Measurements from ENCODE around the gene RGS12. TPM values are rescaled to one million over a fixed set of nuclear protein-coding genes. Genes with fewer than 3 reads are reported as not detected.
A peak's percentile ranks its signal among the peaks of the same experiment; 100 is the strongest.

RGS12 gene
- polyA plus RNA-seq, 1 of the 3 experiments (the other 2 are of a cell fraction), result 18.4 TPM

DNA sequence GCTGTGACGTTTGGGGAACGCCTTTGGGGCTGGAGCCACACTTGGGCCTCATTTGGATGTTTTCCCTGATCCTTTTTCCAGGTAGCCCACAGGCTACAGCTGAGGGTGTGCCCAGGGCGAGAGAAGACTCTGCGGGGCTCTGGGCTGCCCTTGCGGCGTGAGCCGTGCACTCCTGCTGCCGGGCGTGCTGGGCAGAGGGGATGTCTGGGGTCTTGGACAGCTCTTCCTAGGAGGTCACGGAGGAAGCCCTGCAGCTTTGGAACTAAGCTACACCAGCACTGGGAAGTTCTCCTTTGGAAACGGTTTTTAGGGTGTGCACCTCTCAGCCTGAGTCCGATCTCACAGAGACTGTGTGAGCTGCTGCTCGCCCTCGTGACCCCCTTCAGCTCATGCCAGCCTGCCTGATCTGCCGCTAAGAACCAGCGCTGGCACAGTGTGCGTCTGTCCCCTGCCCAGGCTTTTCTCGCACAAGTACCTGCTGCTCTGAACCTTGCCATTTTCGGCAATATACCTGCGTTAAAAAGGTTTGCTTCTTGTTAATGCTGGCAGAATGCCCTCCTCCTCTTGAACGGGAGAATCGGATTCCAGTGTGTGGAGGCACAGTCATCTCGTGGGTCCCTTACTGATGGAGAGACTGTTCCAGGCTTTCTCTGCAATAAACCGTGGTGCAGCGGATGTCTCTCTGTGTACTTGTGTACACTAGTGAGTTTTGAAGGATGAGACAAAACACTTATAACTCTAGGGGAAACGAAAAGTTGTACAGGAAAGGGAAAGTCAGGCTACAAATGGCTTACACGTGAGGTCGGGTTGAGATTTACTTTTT is 29.6 kb upstream of the RGS12 start:
- ChIA-PET POLR2A (no interaction called here), CTCF (no interaction called here)
- Histone ChIP-seq H3K4me2 (no peak overlapping the region), H3K4me3 (ENCODE audit: low read depth in 2 of 2, low read length in 1 of 2) (no peak overlapping the region), H3K79me2 (ENCODE audit: insufficient read depth) (no peaks in the 10 kb centered on the region), H2AFZ (ENCODE audit: low read depth) (no peak overlapping the region), H3F3A (replicated peaks; ENCODE audit: insufficient read depth) (no peaks in the 10 kb centered on the region), H3K4me1 (ENCODE audit: control insufficient read depth in 1 of 2, insufficient read depth in 2 of 2, low read depth in 1 of 2, low read length in 1 of 2) (no peaks in the 10 kb centered on the region), H3K36me3 (replicated peaks in 1 of 2; ENCODE audit: control insufficient read depth in 1 of 2, insufficient read depth in 2 of 2, low read length in 1 of 2) (no peaks in the 10 kb centered on the region), H4K20me1 (ENCODE audit: insufficient read depth) (no peaks in the 10 kb centered on the region), H3K9me2 (no peaks in the 10 kb centered on the region), H3K9ac (no peak overlapping the region), H3K27me3 (ENCODE audit: insufficient read depth) (no peaks in the 10 kb centered on the region), H3K27ac (ENCODE audit: low read depth in 2 of 2, low read length in 1 of 2) (no peak overlapping the region), H3K9me3 (no peaks in the 10 kb centered on the region)
- WGBS (ENCODE audit: low lambda C conversion rate), result 82% methylated on average over 21 of the region's 28 CpGs
- no peak for TF ChIP-seq POLR2AphosphoS5 (IDR thresholded peaks at IDR 0.05; ENCODE audit: low read depth, low read length)
- TF ChIP-seq YY1 (IDR thresholded peaks at IDR 0.05; ENCODE audit: low read depth), result no peak
- TF ChIP-seq, protein P1, sequence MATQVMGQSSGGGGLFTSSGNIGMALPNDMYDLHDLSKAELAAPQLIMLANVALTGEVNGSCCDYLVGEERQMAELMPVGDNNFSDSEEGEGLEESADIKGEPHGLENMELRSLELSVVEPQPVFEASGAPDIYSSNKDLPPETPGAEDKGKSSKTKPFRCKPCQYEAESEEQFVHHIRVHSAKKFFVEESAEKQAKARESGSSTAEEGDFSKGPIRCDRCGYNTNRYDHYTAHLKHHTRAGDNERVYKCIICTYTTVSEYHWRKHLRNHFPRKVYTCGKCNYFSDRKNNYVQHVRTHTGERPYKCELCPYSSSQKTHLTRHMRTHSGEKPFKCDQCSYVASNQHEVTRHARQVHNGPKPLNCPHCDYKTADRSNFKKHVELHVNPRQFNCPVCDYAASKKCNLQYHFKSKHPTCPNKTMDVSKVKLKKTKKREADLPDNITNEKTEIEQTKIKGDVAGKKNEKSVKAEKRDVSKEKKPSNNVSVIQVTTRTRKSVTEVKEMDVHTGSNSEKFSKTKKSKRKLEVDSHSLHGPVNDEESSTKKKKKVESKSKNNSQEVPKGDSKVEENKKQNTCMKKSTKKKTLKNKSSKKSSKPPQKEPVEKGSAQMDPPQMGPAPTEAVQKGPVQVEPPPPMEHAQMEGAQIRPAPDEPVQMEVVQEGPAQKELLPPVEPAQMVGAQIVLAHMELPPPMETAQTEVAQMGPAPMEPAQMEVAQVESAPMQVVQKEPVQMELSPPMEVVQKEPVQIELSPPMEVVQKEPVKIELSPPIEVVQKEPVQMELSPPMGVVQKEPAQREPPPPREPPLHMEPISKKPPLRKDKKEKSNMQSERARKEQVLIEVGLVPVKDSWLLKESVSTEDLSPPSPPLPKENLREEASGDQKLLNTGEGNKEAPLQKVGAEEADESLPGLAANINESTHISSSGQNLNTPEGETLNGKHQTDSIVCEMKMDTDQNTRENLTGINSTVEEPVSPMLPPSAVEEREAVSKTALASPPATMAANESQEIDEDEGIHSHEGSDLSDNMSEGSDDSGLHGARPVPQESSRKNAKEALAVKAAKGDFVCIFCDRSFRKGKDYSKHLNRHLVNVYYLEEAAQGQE (IDR thresholded peaks at IDR 0.05; ENCODE audit: low read depth, low read length), result no peak
- no peak for TF ChIP-seq CHD2 (IDR thresholded peaks at IDR 0.05; ENCODE audit: low read length, partially characterized antibody)
- no peak for TF ChIP-seq JUND (IDR thresholded peaks at IDR 0.05)
- TF ChIP-seq, protein P2, sequence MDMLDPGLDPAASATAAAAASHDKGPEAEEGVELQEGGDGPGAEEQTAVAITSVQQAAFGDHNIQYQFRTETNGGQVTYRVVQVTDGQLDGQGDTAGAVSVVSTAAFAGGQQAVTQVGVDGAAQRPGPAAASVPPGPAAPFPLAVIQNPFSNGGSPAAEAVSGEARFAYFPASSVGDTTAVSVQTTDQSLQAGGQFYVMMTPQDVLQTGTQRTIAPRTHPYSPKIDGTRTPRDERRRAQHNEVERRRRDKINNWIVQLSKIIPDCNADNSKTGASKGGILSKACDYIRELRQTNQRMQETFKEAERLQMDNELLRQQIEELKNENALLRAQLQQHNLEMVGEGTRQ (IDR thresholded peaks at IDR 0.05; ENCODE audit: borderline replicate concordance, low read depth, low read length), result no peak
- TF ChIP-seq, protein P3, sequence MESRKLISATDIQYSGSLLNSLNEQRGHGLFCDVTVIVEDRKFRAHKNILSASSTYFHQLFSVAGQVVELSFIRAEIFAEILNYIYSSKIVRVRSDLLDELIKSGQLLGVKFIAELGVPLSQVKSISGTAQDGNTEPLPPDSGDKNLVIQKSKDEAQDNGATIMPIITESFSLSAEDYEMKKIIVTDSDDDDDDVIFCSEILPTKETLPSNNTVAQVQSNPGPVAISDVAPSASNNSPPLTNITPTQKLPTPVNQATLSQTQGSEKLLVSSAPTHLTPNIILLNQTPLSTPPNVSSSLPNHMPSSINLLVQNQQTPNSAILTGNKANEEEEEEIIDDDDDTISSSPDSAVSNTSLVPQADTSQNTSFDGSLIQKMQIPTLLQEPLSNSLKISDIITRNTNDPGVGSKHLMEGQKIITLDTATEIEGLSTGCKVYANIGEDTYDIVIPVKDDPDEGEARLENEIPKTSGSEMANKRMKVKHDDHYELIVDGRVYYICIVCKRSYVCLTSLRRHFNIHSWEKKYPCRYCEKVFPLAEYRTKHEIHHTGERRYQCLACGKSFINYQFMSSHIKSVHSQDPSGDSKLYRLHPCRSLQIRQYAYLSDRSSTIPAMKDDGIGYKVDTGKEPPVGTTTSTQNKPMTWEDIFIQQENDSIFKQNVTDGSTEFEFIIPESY (IDR thresholded peaks at IDR 0.05; ENCODE audit: borderline replicate concordance, low read depth), result no peak
- no peak for TF ChIP-seq FOXJ3 (CRISPR knock-in tag; IDR thresholded peaks at IDR 0.05)
- TF ChIP-seq, protein P4, sequence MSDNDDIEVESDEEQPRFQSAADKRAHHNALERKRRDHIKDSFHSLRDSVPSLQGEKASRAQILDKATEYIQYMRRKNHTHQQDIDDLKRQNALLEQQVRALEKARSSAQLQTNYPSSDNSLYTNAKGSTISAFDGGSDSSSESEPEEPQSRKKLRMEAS (IDR thresholded peaks at IDR 0.05; ENCODE audit: low read depth), result no peak
- no peak for TF ChIP-seq SMC3 (IDR thresholded peaks at IDR 0.05; ENCODE audit: low read depth, low read length)
- TF ChIP-seq RAD21 (IDR thresholded peaks at IDR 0.05; ENCODE audit: low read length), result no peak
- no peak for TF ChIP-seq GABPA (IDR thresholded peaks at IDR 0.05; ENCODE audit: low read depth)
- DNase-seq, result peak; percentile 20

Measured in SK-N-SH (cell line).